DOHH2 (cell line): ENCODE measurements around the gene STEAP4.

Experiments
- CTCF ChIP-seq: fragments of 200-600 bp; sonication (generic); IDR thresholded peaks from one replicate; pipeline ENCODE4 v1.5.1; 2014; ENCODE audit warnings: antibody characterized with exemption, mild to moderate bottlenecking, low read depth, low read length; ENCODE audit not compliant: poor library complexity, severe bottlenecking
- EZH2phosphoT487 ChIP-seq: fragments of 200-600 bp; sonication (generic); IDR thresholded peaks from 2 replicates; pipeline ENCODE4 v1.6.1; 2017; ENCODE audit warnings: borderline replicate concordance, mild to moderate bottlenecking, antibody characterized with exemption, low read length, moderate library complexity, mixed read lengths

- TF ChIP-seq CTCF (no peak), EZH2phosphoT487 (no peak)
Observed at GRCh38 chr7:88300401-88300945, 6.2 kb downstream of the STEAP4 start.
